ENCODE data around the gene BIRC3. TPM values are rescaled to one million over a fixed set of nuclear protein-coding genes. Genes with fewer than 3 reads are reported as not detected.

Gene BIRC3
- polyA plus RNA-seq, 2 of the 4 experiments (the other 2 are of a cell fraction): 11.3 to 17.5 TPM

DNA sequence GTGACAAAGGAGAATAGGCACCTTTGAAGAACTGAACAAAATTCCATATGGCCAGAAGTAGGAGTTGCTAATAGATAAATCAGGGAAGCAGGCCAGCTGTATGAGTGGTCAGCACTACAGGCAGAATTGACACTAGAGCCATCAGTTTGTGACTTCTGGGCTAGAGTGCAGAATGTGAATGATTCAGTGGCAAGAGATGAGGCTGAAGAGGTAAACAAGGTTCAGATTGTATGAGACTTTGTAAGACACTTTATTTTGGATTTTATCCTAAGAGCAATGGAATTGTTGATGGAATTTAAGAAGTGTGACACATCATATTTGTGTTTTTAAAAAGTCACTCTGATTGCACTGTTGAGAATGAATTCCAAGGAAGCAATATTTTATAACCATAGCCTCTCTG lies 12.9 kb downstream of the BIRC3 start (continued):
- TF ChIP-seq, protein P1, sequence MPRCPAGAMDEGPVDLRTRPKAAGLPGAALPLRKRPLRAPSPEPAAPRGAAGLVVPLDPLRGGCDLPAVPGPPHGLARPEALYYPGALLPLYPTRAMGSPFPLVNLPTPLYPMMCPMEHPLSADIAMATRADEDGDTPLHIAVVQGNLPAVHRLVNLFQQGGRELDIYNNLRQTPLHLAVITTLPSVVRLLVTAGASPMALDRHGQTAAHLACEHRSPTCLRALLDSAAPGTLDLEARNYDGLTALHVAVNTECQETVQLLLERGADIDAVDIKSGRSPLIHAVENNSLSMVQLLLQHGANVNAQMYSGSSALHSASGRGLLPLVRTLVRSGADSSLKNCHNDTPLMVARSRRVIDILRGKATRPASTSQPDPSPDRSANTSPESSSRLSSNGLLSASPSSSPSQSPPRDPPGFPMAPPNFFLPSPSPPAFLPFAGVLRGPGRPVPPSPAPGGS (IDR thresholded peaks at IDR 0.05): no peak
- TF ChIP-seq JUNB (IDR thresholded peaks at IDR 0.05): no peak
- TF ChIP-seq EP300 (IDR thresholded peaks at IDR 0.05): no peak
- TF ChIP-seq FOSL2 (IDR thresholded peaks at IDR 0.05): no peak
- no peak for TF ChIP-seq FOSL2 (CRISPR knock-in tag; IDR thresholded peaks at IDR 0.05)
- TF ChIP-seq KDM5A (IDR thresholded peaks at IDR 0.05): no peak
- no peak for TF ChIP-seq EHF (CRISPR knock-in tag; IDR thresholded peaks at IDR 0.05)
- no peak for TF ChIP-seq TP53 (CRISPR knock-in tag; IDR thresholded peaks at IDR 0.05)
- no peak for TF ChIP-seq HOXB5 (CRISPR knock-in tag; IDR thresholded peaks at IDR 0.05)
- no peak for TF ChIP-seq ZNF302 (CRISPR knock-in tag; IDR thresholded peaks at IDR 0.05)
- no peak for TF ChIP-seq RFX5 (IDR thresholded peaks at IDR 0.05)
- no peak for TF ChIP-seq RNF2 (IDR thresholded peaks at IDR 0.05; ENCODE audit: borderline replicate concordance, low read depth)
- TF ChIP-seq, protein P2, sequence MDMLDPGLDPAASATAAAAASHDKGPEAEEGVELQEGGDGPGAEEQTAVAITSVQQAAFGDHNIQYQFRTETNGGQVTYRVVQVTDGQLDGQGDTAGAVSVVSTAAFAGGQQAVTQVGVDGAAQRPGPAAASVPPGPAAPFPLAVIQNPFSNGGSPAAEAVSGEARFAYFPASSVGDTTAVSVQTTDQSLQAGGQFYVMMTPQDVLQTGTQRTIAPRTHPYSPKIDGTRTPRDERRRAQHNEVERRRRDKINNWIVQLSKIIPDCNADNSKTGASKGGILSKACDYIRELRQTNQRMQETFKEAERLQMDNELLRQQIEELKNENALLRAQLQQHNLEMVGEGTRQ (IDR thresholded peaks at IDR 0.05): no peak
- TF ChIP-seq JUN (IDR thresholded peaks at IDR 0.05): no peak
- TF ChIP-seq, protein P3, sequence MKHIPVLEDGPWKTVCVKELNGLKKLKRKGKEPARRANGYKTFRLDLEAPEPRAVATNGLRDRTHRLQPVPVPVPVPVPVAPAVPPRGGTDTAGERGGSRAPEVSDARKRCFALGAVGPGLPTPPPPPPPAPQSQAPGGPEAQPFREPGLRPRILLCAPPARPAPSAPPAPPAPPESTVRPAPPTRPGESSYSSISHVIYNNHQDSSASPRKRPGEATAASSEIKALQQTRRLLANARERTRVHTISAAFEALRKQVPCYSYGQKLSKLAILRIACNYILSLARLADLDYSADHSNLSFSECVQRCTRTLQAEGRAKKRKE (CRISPR knock-in tag; IDR thresholded peaks at IDR 0.05; ENCODE audit: low read depth): no peak

DNA sequence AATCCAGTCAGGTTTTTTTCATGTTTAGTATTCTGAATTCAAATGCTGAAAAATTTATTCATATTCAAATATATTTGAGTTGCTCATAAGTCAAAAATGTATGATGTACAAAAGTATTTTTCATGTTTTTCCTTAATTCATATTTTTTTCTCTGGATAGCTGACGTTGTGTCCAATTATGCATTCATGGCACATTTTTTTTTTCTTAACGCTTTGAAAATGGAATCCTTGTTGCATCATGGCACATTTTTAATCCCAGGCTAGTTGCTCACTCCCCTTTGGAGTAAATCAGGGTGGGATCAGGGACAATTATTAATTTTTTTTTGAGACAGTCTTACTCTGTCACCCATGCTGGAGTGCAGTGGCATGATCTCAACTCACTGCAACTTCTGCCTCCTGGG lies 14.1 kb downstream of the BIRC3 start:
- ATAC-seq (no peak), FAIRE-seq (no peak), DNase-seq (ENCODE audit: low read depth in 1 of 2, low spot score in 1 of 2) (no peak)
- Histone ChIP-seq H3K4me2 (no peak overlapping the region), H3K9me3 (no peaks in the 10 kb centered on the region), H3K4me1 (no peaks in the 10 kb centered on the region), H3K27ac (no peak overlapping the region), H3K4me3 (no peak overlapping the region)
- WGBS (ENCODE audit: missing lambda C conversion rate): 94% methylated on average over 2 of the region's 2 CpGs
- CTCF ChIA-PET: interaction anchor here (1.6 kb wide), 1 partner anchor 10 kb away, joined by 5 read pairs; no protein-coding TSS in a partner anchor
- POLR2A ChIA-PET: no interaction called here
- TF ChIP-seq, protein P4, sequence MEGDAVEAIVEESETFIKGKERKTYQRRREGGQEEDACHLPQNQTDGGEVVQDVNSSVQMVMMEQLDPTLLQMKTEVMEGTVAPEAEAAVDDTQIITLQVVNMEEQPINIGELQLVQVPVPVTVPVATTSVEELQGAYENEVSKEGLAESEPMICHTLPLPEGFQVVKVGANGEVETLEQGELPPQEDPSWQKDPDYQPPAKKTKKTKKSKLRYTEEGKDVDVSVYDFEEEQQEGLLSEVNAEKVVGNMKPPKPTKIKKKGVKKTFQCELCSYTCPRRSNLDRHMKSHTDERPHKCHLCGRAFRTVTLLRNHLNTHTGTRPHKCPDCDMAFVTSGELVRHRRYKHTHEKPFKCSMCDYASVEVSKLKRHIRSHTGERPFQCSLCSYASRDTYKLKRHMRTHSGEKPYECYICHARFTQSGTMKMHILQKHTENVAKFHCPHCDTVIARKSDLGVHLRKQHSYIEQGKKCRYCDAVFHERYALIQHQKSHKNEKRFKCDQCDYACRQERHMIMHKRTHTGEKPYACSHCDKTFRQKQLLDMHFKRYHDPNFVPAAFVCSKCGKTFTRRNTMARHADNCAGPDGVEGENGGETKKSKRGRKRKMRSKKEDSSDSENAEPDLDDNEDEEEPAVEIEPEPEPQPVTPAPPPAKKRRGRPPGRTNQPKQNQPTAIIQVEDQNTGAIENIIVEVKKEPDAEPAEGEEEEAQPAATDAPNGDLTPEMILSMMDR (IDR thresholded peaks at IDR 0.05): no peak
- TF ChIP-seq PHF8 (IDR thresholded peaks at IDR 0.05; ENCODE audit: borderline replicate concordance, low read depth) (no peak), RFX5 (IDR thresholded peaks at IDR 0.05) (no peak), NFE2L2 (conservative IDR thresholded peaks at IDR 0.05; ENCODE audit: low read length) (no peak), HDAC2 (IDR thresholded peaks at IDR 0.05) (no peak), NR3C1 (IDR thresholded peaks at IDR 0.05) (no peak), RNF2 (IDR thresholded peaks at IDR 0.05; ENCODE audit: borderline replicate concordance, low read depth) (no peak), MAZ (IDR thresholded peaks at IDR 0.05; ENCODE audit: borderline replicate concordance, low read depth, low read length) (no peak), ESRRA (IDR thresholded peaks at IDR 0.05; ENCODE audit: borderline replicate concordance, low read length) (no peak), POLR2AphosphoS2 (conservative IDR thresholded peaks at IDR 0.05; ENCODE audit: low read length) (no peak), CHD4 (IDR thresholded peaks at IDR 0.05; ENCODE audit: borderline replicate concordance) (no peak)
- TF ChIP-seq, protein P5, sequence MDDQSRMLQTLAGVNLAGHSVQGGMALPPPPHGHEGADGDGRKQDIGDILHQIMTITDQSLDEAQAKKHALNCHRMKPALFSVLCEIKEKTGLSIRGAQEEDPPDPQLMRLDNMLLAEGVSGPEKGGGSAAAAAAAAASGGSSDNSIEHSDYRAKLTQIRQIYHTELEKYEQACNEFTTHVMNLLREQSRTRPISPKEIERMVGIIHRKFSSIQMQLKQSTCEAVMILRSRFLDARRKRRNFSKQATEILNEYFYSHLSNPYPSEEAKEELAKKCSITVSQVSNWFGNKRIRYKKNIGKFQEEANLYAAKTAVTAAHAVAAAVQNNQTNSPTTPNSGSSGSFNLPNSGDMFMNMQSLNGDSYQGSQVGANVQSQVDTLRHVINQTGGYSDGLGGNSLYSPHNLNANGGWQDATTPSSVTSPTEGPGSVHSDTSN (IDR thresholded peaks at IDR 0.05): no peak
- TF ChIP-seq, protein P3 (CRISPR knock-in tag; IDR thresholded peaks at IDR 0.05; ENCODE audit: low read depth): no peak
- TF ChIP-seq, protein P6, sequence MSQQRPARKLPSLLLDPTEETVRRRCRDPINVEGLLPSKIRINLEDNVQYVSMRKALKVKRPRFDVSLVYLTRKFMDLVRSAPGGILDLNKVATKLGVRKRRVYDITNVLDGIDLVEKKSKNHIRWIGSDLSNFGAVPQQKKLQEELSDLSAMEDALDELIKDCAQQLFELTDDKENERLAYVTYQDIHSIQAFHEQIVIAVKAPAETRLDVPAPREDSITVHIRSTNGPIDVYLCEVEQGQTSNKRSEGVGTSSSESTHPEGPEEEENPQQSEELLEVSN (IDR thresholded peaks at IDR 0.05; ENCODE audit: borderline replicate concordance, low read depth): no peak
- TF ChIP-seq, protein P7, sequence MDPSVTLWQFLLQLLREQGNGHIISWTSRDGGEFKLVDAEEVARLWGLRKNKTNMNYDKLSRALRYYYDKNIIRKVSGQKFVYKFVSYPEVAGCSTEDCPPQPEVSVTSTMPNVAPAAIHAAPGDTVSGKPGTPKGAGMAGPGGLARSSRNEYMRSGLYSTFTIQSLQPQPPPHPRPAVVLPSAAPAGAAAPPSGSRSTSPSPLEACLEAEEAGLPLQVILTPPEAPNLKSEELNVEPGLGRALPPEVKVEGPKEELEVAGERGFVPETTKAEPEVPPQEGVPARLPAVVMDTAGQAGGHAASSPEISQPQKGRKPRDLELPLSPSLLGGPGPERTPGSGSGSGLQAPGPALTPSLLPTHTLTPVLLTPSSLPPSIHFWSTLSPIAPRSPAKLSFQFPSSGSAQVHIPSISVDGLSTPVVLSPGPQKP (IDR thresholded peaks at IDR 0.05; ENCODE audit: low read depth, low read length): no peak
- TF ChIP-seq, protein P1 (IDR thresholded peaks at IDR 0.05): no peak
- TF ChIP-seq, protein P8, sequence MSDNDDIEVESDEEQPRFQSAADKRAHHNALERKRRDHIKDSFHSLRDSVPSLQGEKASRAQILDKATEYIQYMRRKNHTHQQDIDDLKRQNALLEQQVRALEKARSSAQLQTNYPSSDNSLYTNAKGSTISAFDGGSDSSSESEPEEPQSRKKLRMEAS (IDR thresholded peaks at IDR 0.05): no peak
- TF ChIP-seq, protein P2 (IDR thresholded peaks at IDR 0.05): no peak
